ENCODE results near the gene MBD6. TPM values are rescaled to one million over a fixed set of nuclear protein-coding genes. Genes with fewer than 3 reads are reported as not detected.

MBD6 gene
- total RNA-seq, 1 experiment from 2014 or later, result 66.8 TPM

GRCh38 chr12:57548488-57548887 lies 25.9 kb downstream of the MBD6 start:
- peaks cover 16% of the 10 kb centered on the region for H3K23me2 ChIP-seq (ENCODE audit: insufficient read length, low read depth, low read length, poor library complexity, severe bottlenecking)
- H2BK5ac ChIP-seq (ENCODE audit: insufficient read length, low read length), result no peak overlapping the region
- no peak overlapping the region for H2BK12ac ChIP-seq (ENCODE audit: insufficient read length, low read depth, low read length)
- no peaks in the 10 kb centered on the region for H3K9me3 Mint-ChIP-seq
- no peak overlapping the region for H3K56ac ChIP-seq (ENCODE audit: insufficient read length, low read depth, low read length)
- TF ChIP-seq CTCF (conservative IDR thresholded peaks at IDR 0.05), result no peak
- peak overlapping the region in 1 of 2 experiments; percentile 84; a peak in 2 of 5 replicates for H3K4me3 Mint-ChIP-seq
- peaks cover 22% of the 10 kb centered on the region for H3K27me3 Mint-ChIP-seq (ENCODE audit: low read depth)
- H4K91ac ChIP-seq (ENCODE audit: insufficient read length, low read depth, low read length), result no peak overlapping the region
- no peaks in the 10 kb centered on the region for H4K20me1 ChIP-seq (ENCODE audit: control insufficient read depth, insufficient read depth, insufficient read length)
- no peak overlapping the region for H4K5ac ChIP-seq (ENCODE audit: insufficient read length, low read depth, low read length)
- no peak for DNase-seq
- H2BK15ac ChIP-seq (ENCODE audit: low read depth, low read length), result no peak overlapping the region
- no peak overlapping the region for H3K9ac ChIP-seq (ENCODE audit: extremely low read depth, insufficient read length, low read length)
- H3K79me2 ChIP-seq (ENCODE audit: insufficient read depth, low read length), result no peaks in the 10 kb centered on the region; the same call in 1 of the 2 replicates
- no peak overlapping the region for H2AFZ ChIP-seq (ENCODE audit: low read length)
- no peak overlapping the region for H3K27ac ChIP-seq (ENCODE audit: insufficient read length, low read depth, low read length)
- H3K9me3 ChIP-seq (ENCODE audit: control insufficient read depth, low read depth, low read length), result no peaks in the 10 kb centered on the region
- H3K4ac ChIP-seq (ENCODE audit: low read depth, low read length), result no peak overlapping the region
- no peak overlapping the region for H3K23ac ChIP-seq (ENCODE audit: insufficient read length, low read depth, low read length)
- H3K27me3 ChIP-seq (ENCODE audit: insufficient read depth, low read length), result no peaks in the 10 kb centered on the region; the same call in 1 of the 2 replicates
- no peak overlapping the region for H3K14ac ChIP-seq (ENCODE audit: insufficient read depth, low read length)
- H3K4me1 ChIP-seq (ENCODE audit: insufficient read depth, low read length), result peaks cover 11% of the 10 kb centered on the region
- no peak overlapping the region for H3K4me2 ChIP-seq (ENCODE audit: insufficient read depth, insufficient read length, low read length)
- H3K79me1 ChIP-seq (ENCODE audit: insufficient read depth, low read depth, low read length, poor library complexity, severe bottlenecking), result peaks cover 14% of the 10 kb centered on the region
- WGBS (ENCODE audit: extremely low coverage, insufficient read length, low lambda C conversion rate), result no CpG with 5 or more reads among the region's 2 CpGs
- no peak overlapping the region for H3K27ac Mint-ChIP-seq
- H3K36me3 Mint-ChIP-seq (ENCODE audit: insufficient read depth in 1 of 3, low read depth in 3 of 3), result peaks cover 0 to 9% (median 8%) of the 10 kb centered on the region in 3 experiments; a peak in 4 of 7 replicates
- H3K18ac ChIP-seq (ENCODE audit: insufficient read length, low read depth, low read length), result no peak overlapping the region
- no peak overlapping the region for H2BK120ac ChIP-seq (ENCODE audit: low read depth, low read length, poor library complexity, severe bottlenecking)
- H3K4me1 Mint-ChIP-seq, result peaks cover 50 to 60% of the 10 kb centered on the region in 2 experiments
- no peak overlapping the region for H2BK20ac ChIP-seq (ENCODE audit: low read depth, low read length, poor library complexity, severe bottlenecking)
- H3T11ph ChIP-seq (ENCODE audit: low read length), result no peak overlapping the region
- H2AK5ac ChIP-seq (ENCODE audit: insufficient read length, low read length), result no peak overlapping the region
- no peak overlapping the region for H4K8ac ChIP-seq (replicated peaks; ENCODE audit: insufficient read length, low read depth, low read length)

Data from H9 (cell line).